BJ (cell line): ENCODE data around the gene PXK. TPM values are rescaled to one million over a fixed set of nuclear protein-coding genes. Genes with fewer than 3 reads are reported as not detected.

Experiments used
- CTCF ChIA-PET: fragments of 350-600 bp; formaldehyde crosslinking; extraction: SDS; loops from one replicate; lab custom pipeline; 2021; ENCODE audit warnings: antibody characterized with exemption, inconsistent platforms; lab: Yijun Ruan, JAX
- POLR2A ChIA-PET: fragments of 300-600 bp; sonication (Branson Sonifier 250); formaldehyde crosslinking; extraction: SDS; loops from one replicate; lab custom pipeline; 2021; ENCODE audit warnings: antibody characterized with exemption; lab: Charles Lee
- DNase-seq: peaks from one replicate; pipeline ENCODE4 v3.0.0-alpha.2; 2011; ENCODE audit warnings: low read depth
- H3K27me3 ChIP-seq: 2 replicates; pipeline ENCODE4 v1.6.0; 2011; ENCODE audit warnings: low read length; ENCODE audit not compliant: control insufficient read depth, insufficient read depth
- H3K36me3 ChIP-seq: 2 replicates; pipeline ENCODE4 v1.5.1; 2011; ENCODE audit warnings: low read length; ENCODE audit not compliant: control insufficient read depth, insufficient read depth
- H3K4me3 ChIP-seq: 2 replicates; pipeline ENCODE4 v1.5.1; 2011; ENCODE audit warnings: low read depth, mild to moderate bottlenecking, control low read depth, low read length
- CTCF ChIP-seq: IDR thresholded peaks from 2 replicates; pipeline ENCODE4 v1.5.1; 2011; ENCODE audit warnings: low read depth, mild to moderate bottlenecking, control low read depth, inconsistent platforms, low read length, moderate library complexity; ENCODE audit not compliant: insufficient read depth
- polyA plus RNA-seq: library from polyadenylated mRNA; depleted of rRNA; stranded (reverse); fragments of >200 nt; gene quantifications from 2 replicates; pipeline ENCODE4 v1.2.3, GENCODE V29; 2011

PXK gene
- polyA plus RNA-seq, 1 experiment = 36.4 TPM

- Histone ChIP-seq H3K27me3 (no peaks in the 10 kb centered on the region), H3K4me3 (no peak overlapping the region), H3K36me3 (no peaks in the 10 kb centered on the region)
- DNase-seq = no peak
- ChIA-PET POLR2A (no interaction called here), CTCF (interaction anchor here (0.6 kb wide), 1 partner anchor 34 kb away, joined by 4 read pairs; no protein-coding TSS in a partner anchor)
- no peak for TF ChIP-seq CTCF
These were observed 26.1 kb downstream of the PXK start for GRCh38 chr3:58358808-58359207.

GRCh38 chr3:58359621-58360020, 26.9 kb downstream of the PXK start:
- ChIA-PET POLR2A (no interaction called here), CTCF (interaction anchor here (0.6 kb wide), 1 partner anchor 33 kb away, joined by 4 read pairs; no protein-coding TSS in a partner anchor)
- no peak for TF ChIP-seq CTCF
- no peaks in the 10 kb centered on the region for H3K27me3 ChIP-seq
- DNase-seq = no peak
- no peaks in the 10 kb centered on the region for H3K36me3 ChIP-seq
- no peak overlapping the region for H3K4me3 ChIP-seq

DNA sequence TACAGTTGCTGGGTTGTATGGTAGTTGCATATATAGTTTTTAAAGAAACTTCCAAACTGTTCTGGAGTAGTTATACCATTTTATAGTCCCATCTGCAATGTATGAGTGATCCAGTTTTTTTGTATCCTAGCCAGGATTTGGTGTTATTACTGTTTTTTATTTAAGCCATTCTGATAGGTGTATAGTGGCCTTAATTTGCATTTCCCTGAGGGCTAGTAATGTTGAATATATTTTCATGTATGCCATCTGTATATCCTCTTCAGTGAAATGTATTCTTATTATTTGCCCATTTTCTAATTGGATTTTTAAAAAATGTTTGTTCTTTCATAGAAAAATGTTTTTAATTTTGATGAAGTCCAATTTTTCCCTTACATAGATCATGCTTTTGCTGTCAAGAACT, 29.2 kb downstream of the PXK start:
- Histone ChIP-seq H3K36me3 (no peaks in the 10 kb centered on the region), H3K4me3 (no peak overlapping the region), H3K27me3 (no peaks in the 10 kb centered on the region)
- POLR2A ChIA-PET = no interaction called here
- TF ChIP-seq CTCF = no peak
- CTCF ChIA-PET = interaction anchor here (1.3 kb wide), 1 partner anchor 12 kb away, joined by 4 read pairs; no protein-coding TSS in a partner anchor
- DNase-seq = no peak

- CTCF ChIA-PET = no interaction called here
- POLR2A ChIA-PET = no interaction called here
- no peak overlapping the region for H3K4me3 ChIP-seq
- no peak for TF ChIP-seq CTCF
- no peaks in the 10 kb centered on the region for H3K36me3 ChIP-seq
- no peaks in the 10 kb centered on the region for H3K27me3 ChIP-seq
- no peak for DNase-seq
These were observed 34.0 kb downstream of the PXK start for GRCh38 chr3:58366699-58367098.

DNA sequence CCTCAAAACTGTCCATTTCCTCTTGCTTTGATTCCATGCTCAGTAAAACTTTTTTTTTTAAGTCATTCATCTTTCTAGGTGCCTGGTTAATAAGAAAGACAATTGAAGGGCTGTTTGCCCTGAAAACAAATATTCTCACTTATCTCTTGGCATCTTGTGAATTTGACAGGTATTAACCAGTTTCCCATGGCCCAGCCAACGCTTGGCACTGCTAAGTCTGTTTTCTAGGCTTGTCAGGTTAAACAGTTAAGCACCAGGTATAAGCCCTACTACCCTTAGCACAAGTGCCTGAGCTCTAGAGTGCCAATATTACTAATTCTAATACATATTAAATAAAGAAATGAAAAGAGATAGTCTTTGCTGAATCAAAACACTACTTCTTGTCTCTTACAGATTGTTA, 36.3 kb downstream of the PXK start:
- Histone ChIP-seq H3K27me3 (no peaks in the 10 kb centered on the region), H3K36me3 (no peaks in the 10 kb centered on the region; the same call in 1 of the 2 replicates), H3K4me3 (no peak overlapping the region)
- CTCF ChIA-PET = interaction anchor here (0.6 to 1.6 kb wide), 2 partner anchors 25 to 60 kb away, joined by 4 read pairs; no protein-coding TSS in a partner anchor
- no peak for TF ChIP-seq CTCF
- POLR2A ChIA-PET = no interaction called here
- DNase-seq = no peak
